Esophagus mucosa (tissue), 1 donor: ENCODE measurements around the gene FAM234B. TPM values are rescaled to one million over a fixed set of nuclear protein-coding genes. Genes with fewer than 3 reads are reported as not detected.
A peak's percentile ranks its signal among the peaks of the same experiment; 100 is the strongest.

Experiments used
- ATAC-seq: fragments of 200-7000 bp; cut with Tn5 transposase; one replicate; pipeline ENCODE4 v1.9.1; 2020
- total RNA-seq: library from RNA; stranded (reverse); gene quantifications from one replicate; pipeline ENCODE4 v1.2.4, GENCODE V29; 2023
- donor health status: DM: yes; HTN: yes; CAD: no.

FAM234B gene
- total RNA-seq, 1 donor from 2014 or later, result 2.4 TPM

GRCh38 chr12:13094367-13094766 lies 50.2 kb downstream of the FAM234B start:
- ATAC-seq, result no peak

DNA sequence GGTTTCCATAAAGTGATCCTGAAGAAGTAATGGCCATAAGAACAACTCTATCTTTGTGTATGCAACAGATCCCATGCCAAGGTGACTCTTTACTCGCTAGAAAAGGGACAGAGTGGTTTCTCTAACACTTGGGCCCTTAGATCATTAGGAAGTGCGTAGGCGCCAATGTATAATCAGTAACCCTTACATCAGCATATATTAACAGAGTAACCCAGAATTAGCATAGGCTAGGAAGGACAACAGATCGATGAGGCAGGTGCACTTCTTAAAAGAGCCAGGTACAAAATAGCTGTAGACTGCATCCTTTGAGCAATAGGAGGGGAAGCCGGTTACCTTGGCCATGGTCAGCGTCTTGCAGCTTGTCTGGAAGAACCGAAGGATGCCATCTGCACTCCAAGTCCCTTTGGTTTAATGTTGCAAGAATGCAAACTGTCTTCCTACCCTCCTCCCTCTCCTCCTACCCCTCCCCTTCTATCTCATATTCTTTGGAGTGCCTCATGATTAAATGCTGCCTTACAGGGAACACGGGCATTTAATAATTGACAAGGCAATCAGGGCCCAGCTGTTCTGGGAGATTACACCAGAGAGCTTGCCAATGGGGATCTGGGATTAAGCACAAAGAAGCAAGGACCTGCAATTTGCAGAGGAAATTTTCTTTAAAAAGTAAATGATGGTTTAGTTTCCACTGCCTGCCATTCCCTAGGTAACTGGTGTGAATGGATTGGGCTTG lies 51.2 kb downstream of the FAM234B start:
- no peak for ATAC-seq

GRCh38 chr12:13097491-13098011 lies 53.4 kb downstream of the FAM234B start:
- no peak for ATAC-seq

- peak; percentile 14 for ATAC-seq
Observed at GRCh38 chr12:13099066-13099843, 55.1 kb downstream of the FAM234B start.

DNA sequence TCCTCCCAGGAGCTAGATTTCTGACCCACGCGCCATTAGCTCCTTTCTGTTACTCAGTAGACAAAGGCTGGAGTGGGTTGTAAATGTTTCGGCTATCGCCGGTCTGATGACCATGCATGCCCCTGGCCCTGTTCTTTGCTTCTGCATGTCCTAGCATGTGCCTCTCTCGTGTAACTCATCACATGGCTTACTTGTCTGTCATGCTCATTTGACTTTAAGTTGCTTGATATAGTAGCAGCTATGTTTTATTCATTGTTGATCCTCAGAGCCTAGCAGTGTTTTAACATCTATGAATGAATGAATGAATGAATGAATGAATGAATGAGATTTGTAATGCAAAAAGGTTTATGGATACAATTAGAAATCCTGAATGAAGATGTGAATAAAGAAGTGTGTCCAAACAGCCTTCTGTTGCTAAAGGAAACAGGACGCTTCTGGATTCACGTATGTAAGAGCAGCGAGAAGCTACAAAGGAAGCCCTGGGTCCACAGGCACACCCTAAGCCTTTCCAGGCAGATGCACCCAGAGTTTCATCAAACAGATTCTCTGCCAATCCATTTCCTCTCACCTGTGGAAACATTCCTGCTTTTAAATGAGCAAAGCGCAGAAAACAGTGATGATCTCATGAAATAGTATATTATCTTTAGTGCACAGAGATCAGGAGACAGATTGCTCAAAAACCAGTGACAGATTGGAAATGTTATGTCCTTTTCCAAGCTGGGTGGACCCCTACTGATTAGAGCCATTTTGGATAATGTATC lies 55.8 kb downstream of the FAM234B start:
- ATAC-seq, result peak; percentile 44

- ATAC-seq, result no peak
Observed at GRCh38 chr12:13100605-13100881, 56.4 kb downstream of the FAM234B start.

DNA sequence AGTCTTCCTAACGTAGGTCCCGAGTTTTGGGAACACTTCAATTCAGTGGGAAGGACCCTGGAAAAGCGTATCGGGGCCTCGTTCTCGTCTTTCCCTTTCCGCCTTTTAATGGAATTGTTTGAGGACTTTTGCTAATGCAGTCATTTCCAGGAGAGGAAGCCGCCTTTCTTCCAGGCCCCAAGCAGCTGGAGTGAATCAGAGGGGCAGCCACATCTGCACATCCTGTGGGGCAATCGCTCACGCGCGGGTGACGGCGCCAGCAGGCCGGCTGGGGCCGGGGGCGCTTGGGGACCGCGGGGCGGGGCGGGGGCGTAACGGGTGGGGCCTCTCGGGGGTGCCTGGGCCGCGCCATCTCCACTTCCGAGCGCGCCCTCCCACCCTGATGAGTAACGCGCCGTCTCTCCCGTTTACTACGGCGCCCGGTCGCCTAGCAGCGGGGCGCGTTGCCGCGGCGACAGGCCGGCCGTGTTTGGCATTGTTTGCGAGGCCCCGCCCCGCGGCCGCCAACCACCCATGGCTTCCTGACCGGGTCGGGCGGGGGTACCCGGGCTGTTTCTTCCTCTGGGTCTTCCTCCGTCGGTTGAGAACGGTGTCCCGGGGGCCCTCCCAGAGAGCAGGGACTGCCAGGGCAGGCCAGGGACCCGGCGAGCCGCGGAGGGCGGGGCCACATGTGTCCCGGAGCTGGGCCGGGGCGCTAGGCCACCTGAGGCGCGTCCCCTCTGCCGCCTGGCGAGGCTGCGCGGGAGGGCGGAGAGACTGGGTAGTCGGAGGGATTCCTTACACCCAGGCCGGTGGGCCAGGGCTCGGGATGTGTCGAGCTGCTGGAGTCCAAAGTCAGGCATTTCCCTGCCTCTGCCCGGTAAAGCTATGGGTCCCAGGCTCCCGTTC lies 56.9 kb downstream of the FAM234B start:
- peak; percentile 72 for ATAC-seq

- peak; percentile 25 for ATAC-seq
Observed at GRCh38 chr12:13101821-13102375, 57.7 kb downstream of the FAM234B start.

DNA sequence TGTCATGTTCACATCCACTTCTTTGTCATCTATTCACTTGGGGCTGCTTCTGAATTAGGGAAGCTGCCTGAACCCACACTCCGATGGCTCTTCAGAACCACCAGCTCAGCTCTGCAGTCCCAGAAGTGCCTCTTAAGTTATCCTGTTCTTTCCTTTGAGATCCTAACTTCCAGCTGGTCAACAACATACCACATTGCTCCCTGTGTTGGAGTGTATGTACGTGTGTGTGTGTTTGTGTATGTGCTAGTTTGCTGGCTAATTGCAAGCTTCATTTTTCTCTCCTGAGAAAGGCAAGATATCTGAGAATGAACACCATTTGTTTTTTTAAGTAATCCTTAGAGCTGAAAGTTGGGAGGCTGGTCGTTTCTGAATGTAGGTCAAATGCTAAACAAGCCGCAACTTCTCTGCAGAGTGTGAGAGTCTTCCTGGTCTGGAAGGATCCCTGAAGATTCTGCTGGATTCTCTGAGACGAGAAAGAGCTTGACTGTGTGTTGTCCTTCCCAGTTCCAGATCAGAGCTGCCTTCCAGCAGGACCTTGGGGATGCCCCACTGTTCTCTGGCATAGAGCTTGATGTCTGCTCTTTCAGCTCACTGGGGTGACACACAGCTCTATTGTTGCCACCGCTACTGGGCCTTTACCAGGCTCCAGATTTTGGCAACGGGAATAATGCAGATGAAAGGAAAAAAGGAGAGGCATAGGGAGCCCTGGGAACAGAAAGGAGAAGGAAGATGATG lies 58.4 kb downstream of the FAM234B start:
- ATAC-seq, result no peak

DNA sequence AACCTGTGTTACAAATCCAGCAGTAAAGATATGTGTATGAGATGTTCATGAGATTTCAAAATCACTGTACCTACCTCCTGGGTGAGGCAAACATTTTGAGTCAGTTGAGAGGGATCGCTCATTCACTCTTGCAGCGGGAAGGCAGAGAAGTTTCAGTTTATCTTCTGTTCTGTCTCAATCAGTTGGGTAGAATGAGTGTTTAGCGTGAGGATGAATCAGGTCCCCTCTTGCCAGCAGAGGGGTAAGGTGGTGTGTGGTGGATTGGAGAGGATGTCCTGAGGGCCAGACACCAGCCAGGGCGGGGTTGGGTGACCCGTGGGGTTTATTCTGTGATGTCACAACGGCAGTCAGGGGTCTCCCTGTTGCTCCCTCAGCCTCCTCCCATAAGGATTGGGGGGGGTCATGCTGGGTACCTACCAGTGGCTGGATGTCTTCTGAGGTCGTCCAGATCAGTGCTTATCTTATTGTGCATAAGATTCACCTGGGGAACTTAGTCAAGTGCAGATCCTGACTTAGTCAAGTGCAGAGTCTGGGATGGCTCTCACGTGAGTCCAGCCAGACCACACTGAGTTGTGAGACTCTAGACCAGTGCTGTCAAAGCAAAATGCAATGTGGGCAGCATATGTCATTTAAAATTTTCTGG lies 59.3 kb downstream of the FAM234B start, which contains the start of gene GSG1:
GSG1 (minus strand) TSS at position 277 of the 643 bp plus-strand sequence; CDS start at position 122, 155 bp downstream.
- peak; percentile 3 for ATAC-seq

GRCh38 chr12:13104409-13104808 lies 60.2 kb downstream of the FAM234B start:
- no peak for ATAC-seq

- ATAC-seq, result no peak
Observed at GRCh38 chr12:13105781-13106180, 61.6 kb downstream of the FAM234B start.

- no peak for ATAC-seq
Observed at GRCh38 chr12:13106666-13107065, 62.5 kb downstream of the FAM234B start.

DNA sequence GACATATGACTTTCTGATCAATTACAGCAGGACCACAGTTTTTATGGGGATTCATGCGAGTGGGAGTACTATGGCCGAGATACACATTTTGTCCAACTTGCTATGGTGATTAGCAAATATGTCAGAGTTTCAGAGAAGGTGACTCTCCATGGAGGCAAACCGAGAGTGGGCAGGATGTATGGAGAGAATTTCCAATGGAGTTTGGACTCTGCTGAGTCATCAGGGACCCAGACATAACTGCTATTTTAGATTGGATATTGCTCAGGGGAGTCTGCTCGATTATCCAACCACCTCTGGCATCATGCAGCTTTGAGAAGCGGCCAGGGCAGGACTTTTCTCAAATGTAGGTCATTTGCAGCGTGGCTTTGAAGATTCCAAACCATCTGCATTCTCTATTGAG lies 68.8 kb downstream of the FAM234B start:
- no peak for ATAC-seq

DNA sequence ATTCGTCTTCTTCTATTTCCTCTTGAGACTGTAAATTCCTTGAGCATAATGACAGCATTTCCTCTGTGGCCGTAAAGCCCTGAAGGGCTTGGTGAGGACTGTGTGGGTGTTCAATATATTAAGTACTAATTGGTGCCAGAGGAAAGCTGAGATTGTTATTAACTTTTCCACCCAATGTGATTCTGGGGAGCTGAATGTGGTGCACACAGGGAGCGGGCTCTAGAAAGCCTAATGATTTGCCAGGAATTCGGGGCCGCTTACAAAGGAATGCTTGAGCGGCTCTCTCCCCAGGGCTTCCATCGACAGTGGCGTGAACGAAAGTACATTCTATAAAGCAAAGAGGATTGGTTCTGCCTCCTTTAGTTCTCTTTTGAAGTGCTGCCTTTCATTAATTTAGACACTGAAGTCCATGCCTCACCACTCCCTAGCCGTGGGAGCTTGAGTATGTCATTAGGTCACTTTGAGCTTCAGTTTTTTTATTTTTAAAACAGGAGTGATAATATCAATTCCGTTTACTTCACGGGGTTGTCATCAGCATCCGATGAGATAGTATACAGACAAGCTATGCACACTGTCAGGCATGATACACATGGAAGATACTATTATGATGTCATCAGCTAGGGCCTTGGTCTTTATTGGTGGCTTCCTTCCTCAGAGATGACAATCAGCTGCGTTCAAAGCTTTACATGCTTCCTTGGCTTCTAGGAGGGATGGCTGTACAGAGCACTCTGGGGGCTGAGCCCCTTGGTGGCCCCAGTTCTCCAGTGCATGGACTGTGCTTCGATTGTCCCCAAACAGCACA lies 70.3 kb downstream of the FAM234B start:
- ATAC-seq, result no peak

- no peak for ATAC-seq
Observed at GRCh38 chr12:13116259-13116658, 72.1 kb downstream of the FAM234B start.

- ATAC-seq, result no peak
Observed at GRCh38 chr12:13117029-13117428, 72.8 kb downstream of the FAM234B start.

DNA sequence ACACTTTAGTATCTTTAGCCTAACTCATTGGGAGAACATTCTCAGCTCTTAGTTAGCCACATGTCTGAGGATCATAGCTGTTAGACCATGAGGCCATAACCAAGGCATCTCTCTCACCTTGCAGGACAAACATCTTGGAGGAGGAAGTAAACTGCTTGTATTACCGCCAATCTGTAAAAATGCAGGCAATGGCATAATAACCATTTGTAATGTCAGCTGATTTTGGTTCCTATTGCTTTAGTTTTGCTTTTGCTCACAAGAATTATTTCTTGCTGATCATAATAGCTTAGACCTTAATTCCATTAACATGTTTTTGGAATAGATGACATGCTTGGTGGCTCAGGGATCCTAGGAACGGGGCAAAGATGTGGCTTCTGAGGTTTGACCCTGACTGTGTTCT lies 75.6 kb downstream of the FAM234B start:
- no peak for ATAC-seq

DNA sequence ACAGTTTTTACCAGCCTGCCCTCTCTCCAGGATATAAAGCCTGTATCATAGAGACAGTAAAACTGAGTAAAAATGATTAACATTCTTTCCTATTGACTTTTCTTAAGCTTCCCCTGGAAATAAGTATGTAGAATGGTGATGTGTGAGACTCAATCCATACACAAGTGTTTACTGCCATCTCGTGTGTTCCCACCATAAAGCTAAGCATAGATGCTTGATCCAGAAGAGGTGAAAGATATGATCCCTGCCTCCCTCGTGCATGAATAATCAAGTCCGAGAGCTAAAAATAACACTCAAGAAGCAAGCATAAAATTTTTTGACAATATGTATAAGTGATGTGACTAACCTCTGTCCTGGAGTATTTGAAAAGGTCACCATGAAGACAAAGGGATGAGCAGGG lies 76.2 kb downstream of the FAM234B start:
- ATAC-seq, result no peak

DNA sequence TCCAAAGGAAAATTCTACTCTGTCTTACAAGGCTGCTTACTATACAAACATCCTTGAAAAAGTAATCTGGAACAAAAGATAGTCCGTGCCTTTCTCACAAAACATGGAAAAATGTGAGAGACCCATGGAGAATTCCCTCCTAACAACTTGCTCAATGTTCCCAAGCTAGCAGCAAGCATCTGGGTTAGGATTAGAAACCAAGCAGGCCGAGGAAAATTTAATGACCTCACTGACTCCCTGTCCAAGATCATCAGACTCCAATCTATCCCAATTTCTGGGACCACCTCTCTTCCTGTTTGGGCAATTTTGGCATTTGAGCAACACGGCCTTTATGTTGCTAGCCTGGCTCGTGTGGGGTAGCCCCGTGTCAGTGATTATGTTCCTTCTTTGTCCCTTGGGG lies 77.4 kb downstream of the FAM234B start:
- ATAC-seq, result no peak
